ENCODE data around the gene ADPRM.

The ADPRM gene

DNA sequence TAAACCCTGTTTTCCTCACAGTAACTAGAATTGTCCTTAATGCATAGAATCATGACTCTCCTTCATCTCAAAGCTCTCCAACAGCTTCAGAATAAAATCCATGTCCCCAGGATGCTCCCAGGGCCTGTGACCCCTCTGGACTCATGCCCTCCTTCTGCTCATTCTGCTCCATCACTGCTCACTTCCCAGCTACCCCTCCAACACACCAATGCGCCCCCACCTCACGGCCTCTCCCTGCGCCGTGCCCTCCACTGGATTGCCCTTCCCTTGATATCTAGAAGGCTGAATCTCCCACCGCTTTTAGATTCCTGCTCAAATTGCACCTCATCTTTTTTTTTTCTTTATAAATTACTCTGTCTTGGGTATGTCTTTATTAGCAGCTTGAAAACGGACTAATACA is 45.0 kb downstream of the ADPRM start:
- DNase-seq, result no peak

DNA sequence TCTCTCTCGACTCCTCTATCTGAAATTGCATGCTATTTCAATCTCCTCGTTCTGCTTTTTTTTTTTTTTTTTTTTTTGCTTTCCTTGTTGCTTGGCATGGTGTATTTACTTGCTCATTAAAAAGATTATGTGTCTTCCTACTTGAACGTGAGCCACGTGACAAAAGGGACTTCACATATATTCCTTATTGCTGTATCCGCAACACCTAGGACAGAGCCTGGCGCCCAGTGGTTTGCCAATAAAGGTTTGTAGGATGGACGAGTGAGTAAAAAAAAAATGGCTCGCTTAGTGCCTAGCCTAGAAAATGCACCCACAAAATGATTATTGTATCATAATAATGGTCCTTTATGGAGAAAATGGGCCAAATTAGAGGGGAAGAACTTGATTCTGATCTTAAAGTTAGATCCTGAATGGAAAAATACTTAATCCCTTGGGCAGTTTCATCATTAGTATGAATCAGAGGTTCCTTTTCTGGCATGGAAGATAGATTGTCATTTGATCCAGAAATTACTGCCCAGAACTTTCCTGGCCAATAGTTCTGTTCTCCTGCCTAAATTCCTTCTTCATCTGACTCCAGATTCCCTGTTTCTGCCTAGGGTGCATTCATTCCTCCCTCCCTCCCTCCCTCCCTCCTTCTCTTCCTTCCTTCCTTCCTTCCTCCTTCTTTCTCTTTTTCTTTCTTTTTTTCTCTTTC is 46.1 kb downstream of the ADPRM start:
- DNase-seq, result no peak

DNA sequence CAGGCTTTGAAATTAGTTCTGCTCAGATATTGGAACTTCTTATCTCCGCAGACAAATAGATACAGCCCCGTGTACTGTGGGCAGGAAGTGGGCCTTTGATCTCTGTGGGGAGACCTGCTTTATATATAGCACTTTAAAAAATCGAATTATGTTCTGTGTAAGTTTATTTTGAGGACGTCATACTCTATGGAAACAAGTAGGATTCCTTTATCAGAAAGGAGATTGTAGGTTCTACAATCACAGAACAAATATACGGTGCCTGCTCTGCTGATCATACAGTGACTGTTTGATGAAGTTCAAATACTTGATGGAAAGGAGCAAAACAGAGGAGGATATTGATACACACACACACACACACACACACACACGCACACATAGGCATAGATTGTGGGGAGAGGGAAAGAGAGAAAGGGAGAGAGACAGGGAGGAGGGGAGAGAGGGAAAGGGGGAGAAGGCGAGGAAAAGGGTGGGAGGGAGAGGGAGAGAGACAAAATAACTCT is 47.2 kb downstream of the ADPRM start:
- DNase-seq, result peak; percentile 29

DNA sequence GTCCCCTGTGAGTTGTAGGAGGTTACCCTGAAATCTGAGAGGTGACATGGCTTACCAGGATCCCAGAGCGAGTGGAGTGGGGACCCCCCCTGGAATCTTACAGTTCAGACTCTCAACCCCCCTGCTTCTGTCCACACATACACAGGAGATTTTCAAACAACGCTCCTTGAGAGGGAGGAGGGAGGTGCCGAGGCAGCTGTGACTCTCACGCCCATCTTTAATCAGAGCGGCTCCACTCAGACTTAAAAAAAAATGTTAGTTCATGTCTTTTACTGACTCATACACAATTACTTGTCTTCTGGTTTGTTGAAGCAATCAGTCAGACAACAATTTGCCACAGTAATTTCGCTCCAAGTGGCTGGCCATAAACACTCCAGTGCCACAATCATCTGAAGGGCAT is 47.8 kb downstream of the ADPRM start:
- DNase-seq, result no peak

DNA sequence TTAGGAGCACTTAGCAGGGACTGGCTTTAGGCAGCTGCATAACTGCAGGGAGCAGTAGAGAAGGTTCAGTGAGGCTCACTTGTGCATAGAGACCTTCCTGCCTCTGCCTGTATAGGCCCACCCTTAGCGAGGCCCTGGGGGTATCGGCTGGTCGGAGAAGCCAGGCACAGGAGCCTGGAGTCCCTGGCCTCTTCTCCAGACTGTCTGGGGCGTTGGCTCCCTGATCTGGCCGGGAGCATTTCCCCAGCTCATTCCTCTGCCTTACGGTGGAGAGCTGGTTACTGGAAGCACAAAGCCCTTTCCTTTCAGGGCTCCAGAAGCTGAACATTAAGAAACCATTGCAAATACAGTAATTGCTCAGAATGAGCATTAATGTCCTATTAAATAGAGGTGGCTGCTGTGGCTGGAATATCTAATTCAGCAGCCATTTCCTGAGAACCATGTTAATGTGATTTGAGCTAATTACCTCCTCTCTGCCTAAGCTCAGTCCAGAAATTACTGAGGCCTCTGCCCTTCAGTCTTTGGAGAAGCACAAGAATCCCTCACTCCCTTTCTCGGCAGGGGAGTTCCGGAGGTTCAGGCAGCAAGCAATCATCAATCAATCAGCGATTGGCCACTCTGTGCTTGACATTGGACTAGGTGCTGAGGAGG is 51.3 kb downstream of the ADPRM start:
- no peak for DNase-seq

DNA sequence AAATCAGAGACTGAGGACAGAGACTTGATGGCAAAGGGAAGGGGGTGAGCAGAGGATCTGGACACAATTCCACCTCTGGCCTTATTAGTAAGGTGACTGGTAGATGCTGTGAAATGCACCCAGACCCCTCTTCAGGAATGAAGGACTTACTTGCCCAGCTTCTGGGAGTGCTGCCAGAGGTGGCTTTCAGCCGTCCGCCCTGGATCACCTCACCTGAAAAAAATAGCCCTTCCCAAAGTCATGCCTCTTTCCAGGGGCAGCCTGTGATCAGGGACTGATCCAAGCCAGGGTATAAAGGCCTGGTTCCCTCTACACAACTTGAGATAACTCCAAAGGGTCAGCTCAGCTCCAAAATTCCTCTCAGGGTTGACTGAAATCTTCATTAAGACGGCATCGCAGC is 52.8 kb downstream of the ADPRM start:
- no peak for DNase-seq

DNA sequence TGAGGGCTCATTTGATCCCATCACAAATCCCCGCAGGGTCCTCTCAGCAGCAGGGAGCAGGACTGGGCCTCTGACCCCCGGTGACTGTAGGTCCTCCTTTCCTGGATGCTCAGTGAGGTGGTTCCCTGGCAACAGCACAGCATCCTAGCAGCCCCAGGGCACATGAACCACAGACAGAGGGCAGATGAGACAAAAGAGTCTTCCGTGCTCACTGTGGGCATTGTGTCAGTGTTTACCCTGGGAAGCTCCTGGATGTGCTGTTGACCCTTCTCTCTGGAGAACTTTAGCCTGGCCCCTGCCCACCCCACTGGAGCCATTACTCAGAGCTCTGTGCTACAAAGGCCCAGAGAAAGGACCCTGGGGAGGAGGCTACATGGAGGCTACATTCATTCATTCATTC is 54.2 kb downstream of the ADPRM start:
- no peak for DNase-seq

DNA sequence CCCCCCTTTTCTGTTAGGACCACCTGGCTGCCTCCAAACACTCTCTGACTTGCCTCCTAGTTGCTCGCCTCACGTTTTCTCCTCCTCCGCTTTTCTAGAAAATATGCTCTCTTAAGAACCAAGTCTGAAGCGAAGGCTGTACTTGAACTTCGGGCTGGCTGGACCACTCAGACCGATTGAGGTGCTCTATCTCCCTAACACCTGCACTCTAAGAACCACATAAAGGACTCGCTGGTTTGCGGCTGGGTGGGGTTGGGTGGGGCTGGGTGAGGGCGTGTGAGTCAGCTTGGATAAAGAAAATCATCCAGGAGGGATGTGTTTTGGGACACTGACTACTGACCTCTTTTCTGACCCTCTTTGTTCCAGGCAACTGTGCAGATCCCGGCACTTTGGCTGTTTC is 55.3 kb downstream of the ADPRM start:
- no peak for DNase-seq

DNA sequence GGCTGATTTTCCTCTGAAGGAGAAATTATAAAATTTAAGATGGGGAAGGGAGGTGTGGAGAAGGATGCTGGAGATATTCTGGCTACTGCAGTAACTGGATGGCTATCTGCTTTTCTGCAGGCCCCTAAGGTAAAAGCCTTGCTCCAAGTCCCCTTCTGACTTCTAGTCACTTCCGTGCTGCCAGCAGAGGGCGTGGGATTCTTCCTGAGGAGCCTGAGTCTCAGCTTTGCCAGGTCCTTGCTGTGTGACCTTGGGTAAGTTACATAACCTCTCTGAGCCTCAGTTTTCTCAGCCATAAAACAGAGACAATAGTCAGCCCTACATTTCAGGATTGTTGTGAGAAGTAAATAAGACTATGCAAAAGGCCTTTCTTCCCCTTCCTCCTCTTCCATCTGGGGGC is 56.7 kb downstream of the ADPRM start:
- peak; percentile 24 for DNase-seq

DNA sequence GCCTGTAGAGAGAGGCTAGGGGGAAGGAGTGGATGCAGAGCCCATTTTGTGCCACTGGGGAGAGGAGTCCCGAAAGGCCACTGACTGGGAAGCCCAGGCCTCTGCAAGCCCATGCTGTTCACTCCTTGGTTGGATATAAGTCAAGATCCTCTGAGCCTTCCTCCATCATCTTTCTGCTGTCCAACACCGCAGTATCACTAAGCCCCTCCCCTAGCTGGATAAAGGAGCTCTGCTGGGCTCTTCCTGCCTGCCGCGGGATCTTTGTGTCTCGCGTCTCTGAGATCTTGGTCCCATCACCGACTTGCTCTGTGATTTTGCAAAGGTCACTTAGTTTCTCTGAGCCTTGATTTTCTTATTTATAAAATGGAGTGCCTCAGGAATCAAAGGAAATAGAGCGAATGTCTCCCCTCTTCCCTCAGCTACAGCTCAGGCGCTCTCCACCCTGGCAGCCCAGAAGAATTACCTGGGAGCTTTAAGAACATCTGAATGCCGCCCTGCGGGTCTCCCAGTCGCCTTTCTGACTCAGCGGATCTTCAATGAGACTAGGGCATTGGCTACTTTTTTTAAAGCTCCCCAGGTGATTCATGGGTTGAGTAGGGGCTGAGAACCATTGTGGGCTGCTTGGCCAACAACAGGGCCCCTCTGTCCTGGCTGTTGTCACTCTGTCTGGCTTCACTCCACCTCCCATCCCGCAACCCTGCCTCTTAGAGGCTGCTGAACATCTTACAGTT is 57.6 kb downstream of the ADPRM start:
- no peak for DNase-seq

DNA sequence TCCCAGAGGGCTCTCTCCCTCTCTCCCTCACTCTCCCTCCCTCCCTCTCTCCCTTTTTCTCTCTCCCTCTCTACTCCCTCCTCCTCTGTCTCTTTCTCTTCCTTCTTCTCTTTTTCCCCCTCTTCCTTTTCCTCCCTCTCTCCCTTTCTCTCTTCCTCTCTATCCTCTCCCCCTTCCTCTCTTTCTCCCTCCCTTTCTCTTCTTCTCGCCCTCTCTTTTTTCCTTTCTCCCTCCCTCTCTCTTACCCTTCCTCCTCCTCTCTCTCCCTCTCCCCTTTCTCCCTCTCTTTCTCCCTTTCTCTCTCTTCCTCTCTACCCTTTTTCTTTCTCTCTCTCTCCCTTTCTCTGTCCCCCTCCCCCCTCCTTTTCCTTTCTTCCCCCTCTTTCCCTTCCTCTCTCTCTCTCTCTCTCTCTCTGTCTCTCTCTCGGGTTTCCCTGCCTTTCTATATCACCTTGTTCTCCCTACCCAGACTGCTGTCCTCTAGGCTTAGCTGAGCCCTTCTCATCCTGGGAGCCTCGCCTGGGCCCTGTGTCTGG is 58.3 kb downstream of the ADPRM start:
- no peak for DNase-seq

DNA sequence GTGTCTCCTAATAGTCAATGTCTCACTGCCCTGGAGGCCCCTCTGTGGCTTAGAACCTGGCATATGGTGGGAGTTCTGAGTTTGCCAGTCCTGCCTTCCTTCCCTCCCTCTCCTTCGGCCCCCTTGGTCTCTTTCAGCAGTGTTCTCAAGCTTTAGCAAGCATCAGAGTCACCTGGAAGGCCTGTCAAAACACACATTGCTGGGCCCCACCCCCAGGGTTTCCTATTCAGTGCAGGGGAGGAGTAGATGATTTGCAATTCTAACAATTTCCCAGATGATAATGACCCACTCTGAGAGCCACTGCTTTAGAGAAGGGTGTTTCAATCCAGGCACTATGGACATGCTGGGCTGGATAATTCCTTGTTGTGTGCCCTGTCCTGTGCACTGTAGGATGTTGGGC is 58.8 kb downstream of the ADPRM start:
- no peak for DNase-seq

DNA sequence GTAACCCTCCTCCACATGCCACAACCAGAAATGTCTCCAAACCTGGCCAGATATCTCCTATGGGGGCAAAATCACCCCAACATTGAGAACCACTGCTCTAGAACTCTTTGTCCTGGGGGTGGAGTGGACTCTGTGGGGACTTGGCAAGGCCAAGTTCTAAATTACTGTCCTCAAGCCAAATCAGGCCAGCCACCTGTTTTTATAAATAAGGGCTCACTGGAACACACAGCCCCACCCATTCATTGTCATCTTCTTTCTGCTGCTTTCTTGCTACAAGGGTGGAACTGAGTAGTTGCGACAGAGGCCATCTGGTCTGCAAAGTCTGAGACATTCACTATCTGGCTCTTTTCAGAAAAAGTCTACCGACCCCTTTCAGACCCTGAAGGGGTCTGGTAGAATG is 59.2 kb downstream of the ADPRM start:
- no peak for DNase-seq

DNA sequence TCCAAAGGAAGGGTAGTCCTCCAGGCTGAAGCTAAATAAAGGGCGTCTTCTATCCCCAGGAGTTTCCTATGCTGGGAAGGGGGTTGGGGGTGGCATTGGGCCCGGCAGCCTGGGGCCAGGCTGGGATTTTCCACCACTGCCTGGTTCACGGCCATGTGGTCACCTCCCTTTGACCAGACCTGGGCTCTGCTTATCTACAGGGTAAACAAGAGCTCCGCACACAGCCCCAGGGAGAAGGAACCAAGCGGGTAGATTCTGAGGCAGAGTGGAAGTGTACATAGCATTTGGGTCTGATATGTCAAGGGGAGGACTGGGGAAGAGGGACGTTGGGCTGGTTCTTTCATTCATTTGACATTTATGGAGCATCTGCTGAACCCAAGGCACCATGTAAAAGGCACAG is 59.7 kb downstream of the ADPRM start:
- DNase-seq, result no peak

DNA sequence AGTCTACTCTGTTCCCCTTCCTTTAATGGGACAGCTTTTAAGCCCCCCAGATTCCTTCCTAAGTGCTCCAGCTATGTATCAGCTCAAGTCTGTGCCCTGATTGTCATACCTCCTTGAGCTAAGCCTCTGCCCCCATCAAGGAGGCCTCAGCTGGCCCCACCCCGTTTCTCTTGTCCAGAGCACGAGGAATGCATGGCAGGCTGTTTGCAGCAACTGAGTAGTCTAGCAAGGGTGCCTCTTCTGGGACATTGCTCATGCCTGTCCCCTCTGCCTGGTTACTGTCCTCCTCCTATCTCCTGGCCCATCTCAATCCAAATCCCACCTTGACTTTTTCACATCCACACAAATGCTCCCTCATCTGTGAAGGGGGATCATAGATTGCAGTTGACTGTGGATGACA is 60.3 kb downstream of the ADPRM start:
- no peak for DNase-seq

DNA sequence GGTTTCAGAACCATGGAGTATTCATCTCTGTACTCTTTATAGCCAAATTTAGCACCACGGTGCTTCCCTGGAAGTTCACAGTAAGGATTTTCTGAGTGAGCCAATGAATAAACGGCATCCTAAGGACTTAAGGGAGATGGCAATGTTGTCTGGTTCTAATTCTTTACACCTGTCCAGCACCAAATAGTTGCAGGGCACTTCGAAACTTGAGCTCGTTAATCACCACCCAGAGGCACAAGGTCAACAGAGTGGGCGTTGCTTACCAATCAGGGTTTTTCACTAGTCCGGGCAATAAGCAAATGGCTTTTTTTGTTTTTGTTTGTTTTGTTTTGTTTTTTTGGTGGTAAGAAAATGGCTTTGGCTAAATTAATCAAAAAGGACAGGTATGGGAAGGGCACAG is 60.7 kb downstream of the ADPRM start:
- no peak for DNase-seq
